SIG-M5 (cell line): ENCODE results near the gene TTC6.
"Not testable (repeated sequence)": the region's sequence is repeated elsewhere in the genome, so short reads cannot be mapped to it uniquely, and the experiment has no call there.

Source experiments
- DNase-seq: peaks from one replicate; lab custom pipeline; 2025; lab: John Stamatoyannopoulos, UW

The TTC6 gene, protein sequence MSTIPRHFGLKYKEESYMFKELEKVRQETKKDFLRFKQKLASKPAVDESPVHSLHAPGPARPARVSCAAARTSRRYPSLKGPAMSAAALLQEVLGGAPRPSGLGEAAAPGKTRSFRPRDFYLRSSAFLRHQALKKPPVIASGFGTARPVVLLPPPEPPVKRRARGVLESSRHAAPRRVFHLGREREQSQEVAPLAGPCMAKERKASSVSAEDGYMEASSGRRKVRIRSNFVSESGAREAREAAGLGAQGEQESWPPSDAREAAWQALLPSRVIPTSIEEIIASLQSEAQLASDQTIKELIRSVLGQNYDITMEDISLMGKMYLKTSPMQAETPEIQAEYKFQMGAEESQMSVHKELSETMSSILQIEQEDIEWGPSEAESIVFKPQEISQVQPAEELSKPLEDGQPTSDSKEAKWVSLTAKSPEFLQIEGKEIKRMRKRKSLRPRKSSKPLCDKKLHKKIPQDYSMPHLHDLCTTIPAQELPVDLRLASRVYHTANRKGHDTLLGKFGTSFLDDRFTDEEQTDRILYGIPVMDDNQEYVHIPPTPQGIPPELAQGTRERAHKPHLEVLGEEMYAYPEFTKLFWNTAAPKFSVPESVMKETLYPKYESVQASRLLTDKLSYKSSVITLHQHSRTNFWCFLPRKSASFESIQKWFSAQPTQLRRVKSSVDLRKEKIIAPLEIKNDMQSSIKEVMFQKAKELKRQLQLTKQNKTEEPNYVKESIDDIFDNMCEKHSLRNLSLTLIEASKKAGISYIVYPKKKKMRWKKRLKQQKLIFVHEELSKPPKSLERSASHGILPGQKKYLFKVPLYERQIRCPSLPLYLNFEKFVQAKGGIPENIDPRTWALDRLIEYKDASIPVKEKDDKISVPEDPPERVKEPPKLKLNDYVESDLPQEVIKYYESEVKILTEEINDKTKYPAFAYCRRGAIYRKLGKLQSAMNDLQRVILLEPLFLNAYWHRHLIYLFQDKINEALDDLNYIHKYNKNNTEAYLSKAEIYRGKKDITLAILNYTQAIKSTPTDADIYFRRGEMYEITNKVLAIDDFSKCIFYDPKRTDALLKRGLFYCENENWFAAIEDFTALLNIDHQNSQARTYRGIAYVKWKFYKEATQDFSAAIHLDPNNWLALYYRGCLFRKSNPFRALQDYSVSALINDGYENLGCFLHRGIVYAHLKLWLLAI (N-terminal part only)

DNA sequence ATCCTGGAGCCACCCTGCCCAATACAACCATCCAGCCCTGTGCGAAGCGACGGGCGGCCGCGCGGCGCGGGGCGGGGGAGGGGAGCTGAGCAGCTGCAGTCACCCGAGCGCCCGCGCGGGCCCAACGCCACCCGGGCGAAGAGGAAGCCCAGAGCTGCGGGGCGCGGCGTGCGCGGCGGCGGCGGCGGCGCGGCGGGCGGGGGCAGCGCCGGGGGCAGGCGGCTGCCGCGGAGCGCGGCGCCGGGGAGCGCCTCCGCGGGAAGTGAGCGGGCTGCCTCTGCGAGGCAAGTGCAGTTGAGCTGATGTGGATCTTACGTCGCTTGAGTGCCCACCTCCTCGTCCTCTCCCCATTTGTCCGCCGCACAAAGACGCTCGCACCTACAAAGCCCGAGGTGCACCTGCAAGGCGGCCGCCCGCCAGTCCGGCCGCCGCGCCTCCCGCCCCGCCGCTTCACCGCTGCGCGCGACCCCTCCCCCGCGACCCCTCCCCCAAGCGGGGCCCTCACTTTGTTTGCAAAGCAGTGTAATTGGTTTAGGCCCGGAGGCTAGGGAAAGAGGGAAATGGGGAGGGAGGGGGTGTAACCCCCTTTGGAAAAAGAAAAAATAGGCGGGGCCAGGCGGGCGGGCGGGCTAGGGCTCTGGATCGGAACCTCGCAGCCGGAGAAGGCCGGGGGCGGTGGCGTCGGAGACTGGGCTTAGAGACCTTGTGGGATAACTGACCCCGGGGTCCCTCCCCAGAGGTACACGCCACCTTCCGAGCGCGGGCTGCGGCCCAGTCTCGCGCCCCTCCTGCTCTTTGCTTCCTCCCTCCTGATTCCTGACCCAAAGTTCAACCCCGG lies at the start of gene TTC6, which contains the start of gene FOXA1:
TTC6 (plus strand) TSS at position 659 of the 838 bp plus-strand sequence. CDS start 26,436 bp downstream, outside the sequence.
FOXA1 (minus strand) TSS at position 279 of the 838 bp plus-strand sequence; CDS start at position 2, 277 bp downstream.
- DNase-seq, result no peak

DNA sequence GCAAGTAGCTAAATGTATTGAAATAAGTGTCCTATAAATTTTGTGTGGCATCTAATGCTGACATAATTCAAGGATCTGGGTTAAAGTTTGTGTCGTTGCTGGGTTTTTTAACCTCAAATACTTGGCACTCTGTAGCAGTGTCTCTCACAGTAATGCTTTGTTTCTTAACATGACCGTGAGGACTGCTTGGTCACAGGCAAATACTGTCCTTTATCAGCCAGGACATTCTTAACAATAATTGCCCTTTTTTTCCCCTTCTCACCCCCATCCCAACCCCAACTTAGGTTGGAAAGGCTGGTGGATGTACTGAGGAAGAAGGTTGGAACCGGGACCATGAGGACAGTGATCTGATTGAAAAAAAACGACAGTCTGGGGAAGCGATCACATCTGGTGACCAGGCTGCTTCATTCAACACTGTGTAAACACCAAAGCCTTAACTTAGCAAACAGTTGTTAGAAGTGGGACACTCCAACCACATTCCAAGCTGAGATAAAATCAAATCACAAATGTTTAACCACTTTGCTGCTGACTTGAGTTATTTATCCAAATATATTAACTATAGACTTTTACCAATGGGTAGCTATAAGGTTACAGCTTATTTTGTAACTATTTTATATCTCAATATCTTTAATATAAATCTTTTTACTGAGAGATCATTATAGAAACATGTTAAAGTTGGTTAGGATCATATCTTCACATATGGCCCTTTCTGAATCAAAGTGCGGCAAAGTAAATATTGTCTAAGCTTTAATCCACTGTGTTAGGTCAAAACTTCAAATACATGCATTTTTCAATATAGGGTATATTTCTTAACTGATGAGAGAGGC lies 48.6 kb upstream of the TTC6 start:
- no peak for DNase-seq

DNA sequence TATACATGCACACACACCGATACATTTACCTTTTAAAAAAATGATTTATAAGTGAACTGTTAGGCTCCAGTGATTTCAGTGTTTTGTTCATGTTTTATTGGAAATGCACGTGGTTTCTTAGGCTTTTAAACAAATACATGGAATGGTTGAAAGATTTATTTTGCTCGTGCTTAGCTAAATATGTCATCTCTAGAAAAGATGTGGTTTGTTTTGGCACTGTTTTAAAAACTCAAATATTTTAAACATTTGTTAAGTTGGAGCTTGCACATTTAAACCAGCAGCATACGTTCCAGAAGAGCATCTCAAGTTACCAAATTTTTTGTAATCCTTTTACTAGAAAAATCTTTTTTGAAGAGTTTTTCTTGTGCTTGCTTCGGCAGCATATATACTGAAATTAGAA lies 44.9 kb upstream of the TTC6 start:
- no peak for DNase-seq

DNA sequence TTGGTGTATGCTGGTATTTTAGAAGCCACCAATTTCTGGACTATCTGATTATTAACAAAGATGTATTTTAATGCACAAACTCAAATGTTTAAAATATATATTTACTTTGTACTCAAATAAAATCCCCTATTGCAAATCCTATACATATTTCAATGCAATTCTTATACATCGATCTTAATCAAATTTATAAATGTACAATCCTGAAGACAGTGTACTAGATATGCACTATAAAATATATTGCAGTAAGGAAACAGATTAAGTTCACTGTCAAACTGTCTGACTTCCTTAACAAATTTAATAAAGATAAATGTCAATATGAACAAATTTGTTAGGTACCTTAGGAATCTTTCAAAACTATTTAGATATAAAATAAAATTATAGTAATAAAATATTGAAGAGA lies 44.3 kb upstream of the TTC6 start:
- DNase-seq, result no peak

DNA sequence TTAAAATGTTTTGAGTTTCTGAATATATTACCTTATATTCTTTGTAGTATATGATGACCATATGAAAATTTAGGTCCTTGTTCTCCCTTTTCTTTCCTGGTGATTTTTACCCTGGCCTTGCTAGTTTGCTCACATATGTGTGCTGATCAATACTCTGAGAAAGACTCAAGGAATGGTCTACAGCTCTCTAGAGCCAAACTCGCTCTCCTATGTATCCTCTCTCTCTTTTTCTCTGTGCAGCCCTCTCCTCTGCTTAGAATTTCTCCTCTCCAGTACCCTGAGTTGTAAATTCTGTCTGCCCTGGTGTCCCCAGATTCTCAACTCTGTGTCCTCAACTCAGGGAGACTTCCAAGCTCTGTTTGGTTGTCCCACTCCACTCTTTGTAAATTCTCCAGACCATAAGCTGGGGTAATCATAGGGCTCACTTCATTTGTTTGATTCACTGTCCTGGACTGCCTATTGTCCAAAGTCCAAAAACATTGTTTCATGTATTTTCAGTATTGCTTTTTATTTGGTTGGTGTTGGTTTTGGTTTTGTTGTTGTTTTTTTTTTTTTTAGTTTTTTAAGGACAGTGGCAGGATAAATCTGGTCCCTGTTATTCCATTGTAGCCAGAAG lies 41.4 kb upstream of the TTC6 start:
- DNase-seq, result no peak

DNA sequence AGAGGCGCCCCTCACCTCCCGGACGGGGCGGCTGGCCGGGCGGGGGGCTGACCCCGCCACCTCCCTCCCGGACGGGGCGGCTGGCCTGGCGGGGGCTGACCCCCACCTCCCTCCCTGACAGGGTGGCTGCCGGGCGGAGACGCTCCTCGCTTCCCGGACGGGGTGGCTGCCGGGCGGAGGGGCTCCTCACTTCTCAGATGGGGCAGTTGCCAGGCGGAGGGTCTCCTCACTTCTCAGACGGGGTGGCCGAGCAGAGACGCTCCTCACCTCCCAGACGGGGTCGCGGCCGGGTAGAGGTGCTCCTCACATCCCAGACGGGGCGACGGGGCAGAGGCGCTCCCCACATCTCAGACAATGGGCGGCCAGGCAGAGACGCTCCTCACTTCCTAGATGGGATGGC lies 39.8 kb upstream of the TTC6 start:
- DNase-seq, result not testable (repeated sequence)

DNA sequence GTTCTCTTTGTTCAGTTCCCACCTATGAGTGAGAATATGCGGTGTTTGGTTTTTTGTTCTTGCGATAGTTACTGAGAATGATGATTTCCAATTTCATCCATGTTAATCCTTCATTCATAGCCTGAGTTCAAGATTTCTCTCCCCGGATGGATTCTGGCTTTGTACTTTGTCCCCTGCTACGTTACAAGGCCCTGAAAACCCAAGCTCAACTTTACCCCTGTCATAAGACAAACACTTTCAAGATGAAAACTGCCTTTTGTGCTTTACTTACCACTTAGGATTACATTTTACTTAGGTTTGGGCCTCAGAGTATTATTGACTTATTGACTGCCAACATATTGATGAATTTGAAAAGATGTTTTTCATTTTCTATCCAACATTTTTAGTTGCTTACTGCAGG lies 36.7 kb upstream of the TTC6 start:
- no peak for DNase-seq

DNA sequence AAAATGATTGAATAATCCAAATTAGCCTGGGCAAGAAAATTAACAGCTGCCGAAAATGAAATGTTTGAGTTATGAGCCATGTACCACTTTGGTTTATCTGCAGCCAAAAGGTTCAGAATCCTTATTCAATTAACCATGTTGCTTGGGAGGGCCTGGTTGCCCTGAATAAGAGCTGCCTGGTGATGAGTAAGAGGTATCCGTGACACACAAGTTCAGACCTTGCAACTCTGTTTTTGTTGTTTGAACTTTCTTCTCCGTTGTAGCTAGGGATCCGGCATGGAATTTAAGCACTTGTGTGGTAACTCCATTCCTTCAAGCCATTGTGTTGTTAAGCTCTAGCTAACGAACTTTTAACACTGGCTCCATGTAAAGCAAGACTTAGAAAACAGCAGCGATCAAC lies 36.0 kb upstream of the TTC6 start:
- DNase-seq, result no peak

DNA sequence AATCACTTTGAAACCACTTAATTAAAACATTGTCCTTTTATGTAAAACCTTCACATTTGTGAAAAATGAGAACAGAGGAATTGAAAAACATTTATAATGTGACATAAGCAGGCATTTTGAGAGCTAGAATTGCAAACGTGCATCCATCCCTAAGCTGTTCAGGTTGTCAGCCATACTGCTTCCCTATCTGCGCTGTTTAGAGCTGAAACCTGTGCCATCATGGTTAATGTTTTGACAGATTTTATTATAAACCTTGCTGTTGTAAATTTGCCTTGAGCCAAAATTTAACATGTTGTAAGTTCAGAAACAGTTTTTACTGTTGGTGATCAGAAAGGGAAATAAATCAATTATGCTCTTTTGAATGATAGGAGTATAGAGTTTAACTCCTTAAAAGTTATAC lies 32.2 kb upstream of the TTC6 start:
- no peak for DNase-seq

DNA sequence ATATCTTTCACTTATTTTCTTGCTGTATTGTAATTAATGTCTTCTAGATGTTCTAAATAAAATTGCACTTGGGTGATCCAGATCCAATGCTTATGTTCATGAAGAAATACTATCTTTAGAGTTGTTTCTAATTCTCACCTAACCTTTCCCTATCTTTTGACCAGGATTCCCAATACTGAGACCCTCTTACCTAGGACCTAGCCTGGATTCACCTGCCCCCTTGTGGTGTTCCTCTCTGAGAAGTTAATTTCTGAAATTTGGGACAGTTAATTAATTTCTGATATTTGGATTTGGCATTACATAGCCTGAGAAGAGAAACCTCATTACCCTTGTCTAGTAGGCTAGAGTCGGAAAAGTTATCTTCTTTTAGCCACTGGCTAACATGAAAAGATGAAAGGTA lies 29.9 kb upstream of the TTC6 start:
- DNase-seq, result no peak

DNA sequence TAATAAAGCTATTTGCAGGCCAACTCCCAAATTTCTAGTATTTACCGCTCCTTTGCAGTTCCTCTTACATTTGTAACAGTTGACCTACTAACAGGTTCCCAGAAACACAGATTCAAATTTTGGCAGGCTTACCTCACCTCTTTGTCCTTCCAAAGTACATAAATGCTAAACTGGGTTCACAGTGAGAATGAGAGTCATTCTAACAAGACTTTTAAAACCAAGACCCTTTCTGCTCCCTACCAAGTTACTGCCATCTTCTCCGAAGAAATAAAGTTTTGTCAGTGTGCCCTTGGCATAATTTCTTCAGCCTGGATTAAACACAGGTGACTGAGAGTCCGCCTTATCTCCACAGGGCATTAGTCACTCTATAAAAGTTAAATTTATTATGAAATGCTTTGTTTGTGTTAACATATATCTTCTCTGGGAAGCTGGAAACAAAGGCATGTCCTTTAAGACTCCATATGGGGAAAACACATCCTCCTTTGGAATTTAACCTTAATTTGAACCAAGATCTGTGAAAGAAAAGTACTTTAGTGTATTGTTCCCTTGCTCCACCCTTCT lies 28.5 kb upstream of the TTC6 start:
- DNase-seq, result no peak

DNA sequence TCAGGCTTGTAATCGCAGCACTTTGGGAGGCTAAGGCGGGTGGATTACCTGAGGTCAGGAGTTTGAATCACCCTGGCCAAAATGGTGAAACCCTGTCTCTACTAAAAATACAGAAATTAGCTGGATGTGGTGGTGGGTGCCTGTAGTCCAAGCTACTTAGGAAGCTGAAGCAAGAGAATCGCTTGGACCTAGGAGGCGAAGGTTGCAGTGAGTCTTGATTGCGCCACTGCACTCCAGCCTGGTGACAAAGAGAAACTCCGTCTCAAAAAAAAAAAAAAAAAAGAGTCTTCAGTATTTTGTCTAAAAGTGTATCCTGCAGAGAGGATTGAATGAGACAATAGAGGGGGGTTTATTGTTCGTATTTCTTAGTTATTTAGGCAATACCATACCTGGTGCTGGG lies 25.7 kb upstream of the TTC6 start:
- no peak for DNase-seq

DNA sequence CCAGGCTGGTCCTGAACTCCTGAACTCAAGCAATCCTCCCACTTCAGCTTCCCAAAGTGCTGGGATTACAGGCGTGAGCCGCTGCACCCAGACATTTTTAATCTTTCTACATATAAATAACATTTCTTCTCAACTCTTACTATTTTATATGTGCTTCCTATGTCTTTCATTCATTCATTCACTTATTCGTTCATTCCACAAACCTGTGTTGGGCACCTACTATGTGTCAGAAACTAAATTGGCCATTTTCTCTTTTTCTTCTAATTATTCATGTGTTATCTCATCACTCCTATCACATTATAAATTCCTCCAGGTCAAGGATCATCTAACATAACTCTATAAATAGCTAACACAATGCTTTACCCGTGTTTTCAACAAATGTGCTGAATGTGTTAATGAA lies 24.0 kb upstream of the TTC6 start:
- no peak for DNase-seq

DNA sequence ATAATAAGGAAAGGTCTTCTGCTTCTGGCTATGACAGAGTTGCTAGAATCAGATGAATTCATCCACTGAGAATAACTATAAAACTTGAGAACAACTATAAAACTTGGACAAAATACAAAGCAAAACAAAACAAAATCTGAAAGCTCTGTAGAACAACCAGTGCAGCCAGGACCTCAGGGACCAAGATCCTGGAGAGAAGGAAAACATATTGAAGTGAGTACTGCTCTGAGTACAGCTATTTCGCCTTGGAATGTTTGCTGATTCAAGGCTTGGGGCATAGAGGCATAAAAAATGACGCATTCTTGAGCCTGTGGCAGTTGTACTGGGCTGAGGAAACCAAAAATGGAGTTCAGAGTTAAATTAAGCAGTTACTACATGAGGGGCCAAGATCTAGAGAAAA lies 22.1 kb upstream of the TTC6 start:
- DNase-seq, result no peak

DNA sequence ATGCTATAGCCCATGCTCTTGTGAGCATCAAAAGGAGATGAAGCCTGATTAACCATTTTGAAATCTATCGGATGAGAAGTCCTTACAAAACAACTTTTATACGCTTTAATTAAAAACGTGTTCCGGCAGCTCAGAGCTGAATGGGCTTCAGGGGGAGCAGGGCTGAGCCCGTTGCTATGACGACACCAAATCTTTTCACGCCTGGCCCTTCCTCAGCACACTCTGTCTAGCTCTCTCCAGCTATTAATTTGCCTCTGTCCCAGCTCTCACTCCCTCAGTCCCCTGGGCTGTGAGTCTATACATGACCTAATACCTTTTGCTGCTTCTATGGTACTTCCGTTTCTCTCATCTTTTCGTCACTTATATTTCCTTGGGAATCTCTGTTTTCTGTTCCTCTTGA lies 16.2 kb upstream of the TTC6 start:
- no peak for DNase-seq

DNA sequence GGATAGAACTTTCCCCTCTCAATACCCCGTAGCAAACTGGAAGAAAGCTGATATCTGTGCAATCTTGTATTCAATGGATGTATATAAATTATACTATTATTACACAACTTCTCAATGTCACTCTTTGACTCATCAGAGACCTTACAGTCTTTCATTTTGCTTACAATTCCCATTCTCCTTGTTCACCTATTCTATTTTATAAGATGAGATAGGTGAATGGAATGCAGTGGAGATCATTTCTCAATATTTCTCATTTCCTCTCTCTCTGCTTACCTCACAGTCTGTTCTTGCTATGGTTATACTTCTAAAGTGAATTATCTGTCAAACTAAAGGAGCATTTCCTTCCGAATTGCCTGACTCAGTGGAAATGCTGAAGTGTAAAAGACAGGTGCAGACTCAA lies 15.3 kb upstream of the TTC6 start:
- DNase-seq, result no peak

DNA sequence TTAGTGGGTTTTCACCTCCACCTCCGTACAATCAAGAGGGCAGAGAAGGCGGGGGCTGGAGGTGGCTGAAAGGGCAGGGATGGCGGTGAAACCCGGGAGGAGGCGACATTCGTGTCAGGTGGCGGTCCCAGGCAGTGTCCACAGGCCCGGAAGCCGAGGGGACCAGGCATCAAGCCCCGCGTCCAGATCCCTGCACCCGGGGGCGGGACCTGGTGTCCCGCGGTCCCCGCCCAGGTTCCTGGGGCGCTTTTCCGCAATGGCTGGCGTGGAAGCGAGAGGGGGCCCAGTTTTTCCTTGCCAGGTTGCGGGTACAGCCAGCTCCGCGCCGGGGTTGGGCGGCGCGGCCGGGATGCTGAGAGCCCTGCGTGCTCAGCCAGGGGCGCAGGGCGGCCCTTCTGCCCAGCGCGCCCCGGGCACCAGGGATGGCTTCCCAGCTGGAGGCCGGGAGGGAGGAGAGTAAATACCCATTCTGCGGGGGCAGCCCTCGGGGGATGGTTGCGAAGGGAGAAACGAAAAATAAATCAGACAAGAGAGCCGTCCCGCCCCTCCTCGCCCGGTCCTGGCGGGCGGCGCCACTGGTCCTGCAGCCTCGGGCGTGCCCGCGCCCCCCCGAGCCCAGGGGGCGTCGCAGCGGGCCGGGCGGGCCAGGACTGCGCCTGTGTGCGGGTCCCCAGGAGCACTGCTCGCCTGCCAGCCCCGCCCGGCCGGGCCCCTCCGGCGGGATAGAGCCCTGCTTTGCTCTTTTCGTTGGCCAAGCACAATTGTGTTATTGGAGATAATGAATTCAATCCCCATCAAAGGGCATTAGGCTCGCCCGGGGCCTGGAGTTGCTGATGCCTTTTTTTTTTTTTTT lies 11.8 kb upstream of the TTC6 start:
- no peak for DNase-seq

DNA sequence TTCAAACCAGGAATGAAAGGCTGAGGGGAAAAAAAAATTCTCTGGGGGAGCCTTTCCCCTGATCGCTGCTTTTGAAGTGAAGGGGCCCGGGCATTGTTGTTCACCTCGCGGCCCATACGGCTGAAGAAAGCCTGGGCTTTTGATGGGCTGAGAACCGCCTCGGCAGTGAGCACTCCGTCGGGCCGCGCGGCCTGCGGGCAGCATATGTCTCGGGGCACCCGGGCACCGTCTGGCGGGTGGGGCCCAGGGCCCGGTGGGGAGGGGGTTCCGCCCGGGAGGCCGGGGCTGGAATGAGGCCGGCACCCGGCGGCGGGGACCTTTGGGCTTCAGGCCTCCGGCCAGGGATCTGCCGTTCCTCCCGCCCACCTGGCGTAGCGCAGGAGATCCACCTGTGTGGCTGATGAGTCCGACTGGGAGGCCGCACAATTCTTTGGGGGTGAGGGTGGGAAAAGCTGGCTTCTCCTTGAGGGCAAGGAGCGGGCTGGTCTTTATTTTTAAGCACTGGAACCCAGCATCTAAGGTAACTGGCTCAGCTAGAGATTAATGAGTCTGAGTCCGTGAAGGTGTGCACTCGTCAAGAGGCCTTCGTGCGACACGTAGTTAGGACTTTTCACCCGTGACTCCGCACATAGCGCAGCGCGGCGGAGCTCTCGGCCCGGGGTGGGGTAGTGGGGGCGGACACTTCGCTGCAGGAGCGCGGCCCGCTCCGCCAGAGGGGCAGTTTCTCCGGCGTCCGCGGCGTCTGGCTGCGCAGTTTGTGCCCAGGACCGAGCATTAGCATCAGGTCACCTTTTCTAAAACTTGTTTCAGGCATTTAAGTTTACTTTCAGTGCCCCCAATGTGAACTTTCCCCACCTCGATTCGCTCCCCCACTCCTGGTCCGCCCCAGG lies 11.0 kb upstream of the TTC6 start:
- no peak for DNase-seq
